ENCODE results near the gene TRIP10.
"Not testable (repeated sequence)": the region's sequence is repeated elsewhere in the genome, so short reads cannot be mapped to it uniquely, and the experiment has no call there.

DNA sequence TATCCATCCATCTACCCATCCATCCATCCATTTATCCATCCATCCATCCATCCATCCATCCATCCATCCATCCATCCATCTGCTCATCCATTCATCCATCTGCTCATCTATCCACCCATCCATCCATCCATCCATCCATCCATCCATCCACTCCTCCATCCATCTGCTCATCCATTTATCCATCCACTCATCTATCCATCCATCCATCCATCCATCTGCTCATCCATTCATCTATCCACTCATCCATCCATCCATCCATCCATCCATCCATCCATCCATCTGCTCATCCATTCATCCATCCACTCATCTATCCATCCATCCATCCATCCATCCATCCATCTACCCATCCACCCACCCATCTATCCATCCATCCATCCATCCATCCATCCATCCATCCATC lies 36.6 kb downstream of the TRIP10 start:
- TF ChIP-seq HDAC6 (IDR thresholded peaks at IDR 0.05; ENCODE audit: low read depth, low read length); POLR2A (IDR thresholded peaks at IDR 0.05; ENCODE audit: control extremely low read depth in 1 of 2, low read depth in 2 of 2, low read length in 2 of 2); SIN3A (conservative IDR thresholded peaks at IDR 0.05 in 1 of 2, IDR thresholded peaks at IDR 0.05 in 1 of 2; ENCODE audit: low read depth in 1 of 2, low read length in 2 of 2); POLR2AphosphoS5 (IDR thresholded peaks at IDR 0.05; ENCODE audit: low read depth, low read length); TAF1 (IDR thresholded peaks at IDR 0.05; ENCODE audit: low read depth, low read length); EP300 (IDR thresholded peaks at IDR 0.05; ENCODE audit: borderline replicate concordance in 1 of 2, low read depth in 2 of 2, low read length in 2 of 2); YY1 (IDR thresholded peaks at IDR 0.05; ENCODE audit: low read depth, low read length); TAF7 (optimal IDR thresholded peaks at IDR 0.05; ENCODE audit: borderline replicate concordance, low read depth, low read length); EZH2 (IDR thresholded peaks at IDR 0.05; ENCODE audit: low read depth, low read length, severe bottlenecking); RFX5 (IDR thresholded peaks at IDR 0.05; ENCODE audit: borderline replicate concordance, low read depth, low read length); PHF8 (conservative IDR thresholded peaks at IDR 0.05; ENCODE audit: low read depth, low read length): not testable (repeated sequence)
- TF ChIP-seq, protein P1, sequence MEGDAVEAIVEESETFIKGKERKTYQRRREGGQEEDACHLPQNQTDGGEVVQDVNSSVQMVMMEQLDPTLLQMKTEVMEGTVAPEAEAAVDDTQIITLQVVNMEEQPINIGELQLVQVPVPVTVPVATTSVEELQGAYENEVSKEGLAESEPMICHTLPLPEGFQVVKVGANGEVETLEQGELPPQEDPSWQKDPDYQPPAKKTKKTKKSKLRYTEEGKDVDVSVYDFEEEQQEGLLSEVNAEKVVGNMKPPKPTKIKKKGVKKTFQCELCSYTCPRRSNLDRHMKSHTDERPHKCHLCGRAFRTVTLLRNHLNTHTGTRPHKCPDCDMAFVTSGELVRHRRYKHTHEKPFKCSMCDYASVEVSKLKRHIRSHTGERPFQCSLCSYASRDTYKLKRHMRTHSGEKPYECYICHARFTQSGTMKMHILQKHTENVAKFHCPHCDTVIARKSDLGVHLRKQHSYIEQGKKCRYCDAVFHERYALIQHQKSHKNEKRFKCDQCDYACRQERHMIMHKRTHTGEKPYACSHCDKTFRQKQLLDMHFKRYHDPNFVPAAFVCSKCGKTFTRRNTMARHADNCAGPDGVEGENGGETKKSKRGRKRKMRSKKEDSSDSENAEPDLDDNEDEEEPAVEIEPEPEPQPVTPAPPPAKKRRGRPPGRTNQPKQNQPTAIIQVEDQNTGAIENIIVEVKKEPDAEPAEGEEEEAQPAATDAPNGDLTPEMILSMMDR (IDR thresholded peaks at IDR 0.05; ENCODE audit: control extremely low read depth in 1 of 3, insufficient read depth in 1 of 3, low read depth in 1 of 3, low read length in 3 of 3), result not testable (repeated sequence)
- TF ChIP-seq, protein P2, sequence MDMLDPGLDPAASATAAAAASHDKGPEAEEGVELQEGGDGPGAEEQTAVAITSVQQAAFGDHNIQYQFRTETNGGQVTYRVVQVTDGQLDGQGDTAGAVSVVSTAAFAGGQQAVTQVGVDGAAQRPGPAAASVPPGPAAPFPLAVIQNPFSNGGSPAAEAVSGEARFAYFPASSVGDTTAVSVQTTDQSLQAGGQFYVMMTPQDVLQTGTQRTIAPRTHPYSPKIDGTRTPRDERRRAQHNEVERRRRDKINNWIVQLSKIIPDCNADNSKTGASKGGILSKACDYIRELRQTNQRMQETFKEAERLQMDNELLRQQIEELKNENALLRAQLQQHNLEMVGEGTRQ (IDR thresholded peaks at IDR 0.05; ENCODE audit: low read length), result not testable (repeated sequence)
- TF ChIP-seq, protein P3, sequence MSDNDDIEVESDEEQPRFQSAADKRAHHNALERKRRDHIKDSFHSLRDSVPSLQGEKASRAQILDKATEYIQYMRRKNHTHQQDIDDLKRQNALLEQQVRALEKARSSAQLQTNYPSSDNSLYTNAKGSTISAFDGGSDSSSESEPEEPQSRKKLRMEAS (IDR thresholded peaks at IDR 0.05), result not testable (repeated sequence)
